GM23338 (cell line): ENCODE measurements around the gene GPC5.

ENCODE experiments used
- CREB1 ChIP-seq: fragments of 250-450 bp; sonication (Bioruptor Pico); IDR thresholded peaks from 2 replicates; pipeline ENCODE4 v1.5.0; 2020; ENCODE audit warnings: low read depth, mild to moderate bottlenecking, moderate library complexity
- CTCF ChIP-seq, 2 experiments: fragments of 200-600 bp in 1 of 2; sonication (generic) in 1 of 2; conservative IDR thresholded peaks; 2 replicates each; pipeline versions ENCODE4 v1.5.1 to v1.6.1; 2016 to 2017; ENCODE audit warnings: antibody characterized with exemption in 2 of 2, low read depth in 2 of 2, mild to moderate bottlenecking in 2 of 2, moderate library complexity in 1 of 2
- ETS1 ChIP-seq: IDR thresholded peaks from 2 replicates; pipeline ENCODE4 v1.6.1; 2016; ENCODE audit warnings: antibody characterized with exemption
- EZH2 ChIP-seq: fragments of 200-600 bp; sonication (generic); IDR thresholded peaks from one replicate; pipeline ENCODE4 v1.8.0; 2017; ENCODE audit warnings: antibody characterized with exemption, mild to moderate bottlenecking, low read depth; ENCODE audit not compliant: unreplicated experiment
- EZH2phosphoT487 ChIP-seq: fragments of 200-600 bp; sonication (generic); IDR thresholded peaks from one replicate; pipeline ENCODE4 v1.8.1; 2018; ENCODE audit warnings: antibody characterized with exemption; ENCODE audit not compliant: unreplicated experiment
- JUNB ChIP-seq: IDR thresholded peaks from one replicate; pipeline ENCODE4 v1.6.1; 2016; ENCODE audit warnings: antibody characterized with exemption; ENCODE audit not compliant: unreplicated experiment
- POLR2AphosphoS5 ChIP-seq: IDR thresholded peaks from 2 replicates; pipeline ENCODE4 v1.6.1; 2016; ENCODE audit warnings: antibody characterized with exemption, low read depth
- REST ChIP-seq: IDR thresholded peaks from one replicate; pipeline ENCODE4 v1.6.1; 2018; ENCODE audit warnings: antibody characterized with exemption; ENCODE audit not compliant: unreplicated experiment
- STAT1 ChIP-seq: IDR thresholded peaks from one replicate; pipeline ENCODE4 v1.6.1; 2016; ENCODE audit warnings: antibody characterized with exemption; ENCODE audit not compliant: unreplicated experiment

- TF ChIP-seq POLR2AphosphoS5, result no peak
- TF ChIP-seq CTCF (conservative IDR thresholded peaks at IDR 0.05; ENCODE audit: low read depth in 2 of 2), result no peak
- TF ChIP-seq JUNB, result no peak
- no peak for TF ChIP-seq EZH2
- TF ChIP-seq STAT1, result no peak
- TF ChIP-seq CREB1 (CRISPR knock-in tag), result no peak
- no peak for TF ChIP-seq EZH2phosphoT487
- TF ChIP-seq REST, result no peak
- TF ChIP-seq ETS1, result no peak
Observed at GRCh38 chr13:92122186-92122853, 723.9 kb downstream of the GPC5 start.
